H1 (cell line): ENCODE measurements around the gene LMNTD2. TPM values are rescaled to one million over a fixed set of nuclear protein-coding genes. Genes with fewer than 3 reads are reported as not detected.

Experiments used
- CTCF ChIA-PET: fragments of 300-600 bp; sonication (Branson Sonifier 250); formaldehyde crosslinking; loops from one replicate; lab custom pipeline; 2021; ENCODE audit not compliant: partially characterized antibody; lab: Charles Lee
- POLR2A ChIA-PET: fragments of 300-600 bp; sonication (Branson Sonifier 250); formaldehyde crosslinking; loops from one replicate; lab custom pipeline; 2021; ENCODE audit warnings: inconsistent platforms; ENCODE audit not compliant: partially characterized antibody; lab: Charles Lee
- DNase-seq, 2 experiments: peaks; one replicate each; pipeline versions ENCODE4 v3.0.0 to v3.0.0-alpha.2; 2010 to 2022; ENCODE audit warnings: low spot score in 2 of 2, low read depth in 1 of 2, mixed read lengths in 1 of 2
- FAIRE-seq: peaks from 2 replicates; lab custom pipeline; 2011; peaks lifted over from hg19 to GRCh38; lab: Jason Lieb, UNC
- H2AFZ ChIP-seq: 2 replicates; pipeline ENCODE4 v1.8.1; 2012; ENCODE audit warnings: low read length, inconsistent platforms
- H2AK5ac ChIP-seq: 2 replicates; pipeline ENCODE4 v1.6.1; 2013; ENCODE audit warnings: low read depth, low read length
- H2BK120ac ChIP-seq: replicated peaks from 2 replicates; pipeline ENCODE3; 2013; ENCODE audit warnings: low read depth, low read length, inconsistent platforms
- H2BK12ac ChIP-seq: 2 replicates; pipeline ENCODE4 v1.6.1; 2013; ENCODE audit warnings: low read depth, low read length
- H2BK15ac ChIP-seq: 2 replicates; pipeline ENCODE4 v1.6.1; 2013; ENCODE audit warnings: low read length
- H2BK20ac ChIP-seq: 2 replicates; pipeline ENCODE4 v1.6.1; 2013; ENCODE audit warnings: low read length
- H2BK5ac ChIP-seq: 2 replicates; pipeline ENCODE4 v1.6.1; 2013; ENCODE audit warnings: low read depth, low read length
- H3K14ac ChIP-seq: 2 replicates; pipeline ENCODE4 v1.6.1; 2013; ENCODE audit warnings: inconsistent platforms; ENCODE audit not compliant: insufficient read length
- H3K18ac ChIP-seq: 2 replicates; pipeline ENCODE4 v1.6.1; 2013; ENCODE audit warnings: low read length; ENCODE audit errors: extremely low read depth
- H3K23ac ChIP-seq: 2 replicates; pipeline ENCODE4 v1.6.1; 2013; ENCODE audit warnings: inconsistent platforms; ENCODE audit not compliant: insufficient read length
- H3K23me2 ChIP-seq: 2 replicates; pipeline ENCODE4 v1.6.1; 2013; ENCODE audit warnings: low read depth, low read length
- H3K27ac ChIP-seq: 2 replicates; pipeline ENCODE4 v1.6.1; 2011; ENCODE audit warnings: low read depth, low read length, inconsistent platforms
- H3K27me3 ChIP-seq, 4 experiments: replicated peaks in 1 of 4; 1 replicate in 1 of 4; 2 replicates in 3 of 4; pipeline versions ENCODE4 v1.6.1 to v1.8.1; 2011 to 2013; ENCODE audit warnings: low read length in 3 of 4, mild to moderate bottlenecking in 3 of 4, inconsistent platforms in 2 of 4, mixed read lengths in 2 of 4, moderate library complexity in 1 of 4; ENCODE audit not compliant: control insufficient read depth in 3 of 4, insufficient read depth in 3 of 4; ENCODE audit errors: extremely low read depth in 1 of 4
- H3K36me3 ChIP-seq, 4 experiments: 2 replicates each; pipeline versions ENCODE4 v1.6.1 to v1.8.1; 2011 to 2013; ENCODE audit warnings: mild to moderate bottlenecking in 4 of 4, low read length in 3 of 4, moderate library complexity in 2 of 4, control low read depth in 1 of 4, inconsistent platforms in 1 of 4; ENCODE audit not compliant: insufficient read depth in 4 of 4, control insufficient read depth in 2 of 4
- H3K4ac ChIP-seq: replicated peaks from 2 replicates; pipeline ENCODE3; 2013; ENCODE audit warnings: low read length, low read depth, mixed read lengths, inconsistent platforms; ENCODE audit not compliant: insufficient read length
- H3K4me1 ChIP-seq, 4 experiments: replicated peaks in 1 of 4; 1 replicate in 1 of 4; 2 replicates in 3 of 4; pipeline versions ENCODE4 v1.6.1 to v1.8.1; 2011 to 2013; ENCODE audit warnings: low read length in 3 of 4, inconsistent platforms in 2 of 4, mixed read lengths in 1 of 4; ENCODE audit not compliant: insufficient read depth in 4 of 4, control insufficient read depth in 3 of 4
- H3K4me2 ChIP-seq, 2 experiments: 2 replicates each; pipeline versions ENCODE4 v1.6.1 to v1.8.1; 2011 to 2013; ENCODE audit warnings: low read depth in 2 of 2, low read length in 2 of 2, control low read depth in 1 of 2, inconsistent platforms in 1 of 2, mild to moderate bottlenecking in 1 of 2; ENCODE audit not compliant: insufficient read depth in 1 of 2
- H3K4me3 ChIP-seq, 4 experiments: fragments of 200-600, 300-600 bp in 1 of 4; sonication (generic), shearing (Covaris generic), sonication (Bioruptor Twin) in 1 of 4; 2 replicates each; pipeline versions ENCODE4 v1.5.1 to v1.8.1; 2011 to 2016; ENCODE audit warnings: low read length in 4 of 4, low read depth in 3 of 4, control low read depth in 2 of 4, inconsistent platforms in 2 of 4, mild to moderate bottlenecking in 2 of 4, mixed read lengths in 1 of 4, moderate library complexity in 1 of 4; ENCODE audit not compliant: insufficient read depth in 2 of 4; ENCODE audit errors: extremely low read depth in 1 of 4
- H3K56ac ChIP-seq: replicated peaks from 2 replicates; pipeline ENCODE3; 2013; ENCODE audit warnings: low read depth, mild to moderate bottlenecking, mixed read lengths, low read length, inconsistent platforms; ENCODE audit not compliant: insufficient read length
- H3K79me1 ChIP-seq: 2 replicates; pipeline ENCODE4 v1.6.1; 2013; ENCODE audit warnings: low read depth, low read length, control low read depth
- H3K79me2 ChIP-seq, 2 experiments: 2 replicates each; pipeline versions ENCODE4 v1.6.1 to v1.8.1; 2012 to 2013; ENCODE audit warnings: low read length in 2 of 2, mild to moderate bottlenecking in 2 of 2, inconsistent platforms in 1 of 2; ENCODE audit not compliant: insufficient read depth in 2 of 2, control insufficient read depth in 1 of 2
- H3K9ac ChIP-seq, 4 experiments: replicated peaks in 1 of 4; 1 replicate in 1 of 4; 2 replicates in 3 of 4; pipeline versions ENCODE4 v1.6.1 to v1.8.1; 2011 to 2013; ENCODE audit warnings: low read depth in 3 of 4, low read length in 3 of 4, control low read depth in 2 of 4, mild to moderate bottlenecking in 2 of 4, moderate library complexity in 2 of 4, inconsistent platforms in 1 of 4; ENCODE audit errors: extremely low read depth in 1 of 4
- H3K9me3 ChIP-seq, 2 experiments: 2 replicates each; pipeline versions ENCODE4 v1.6.1 to v1.8.1; 2012 to 2013; ENCODE audit warnings: mild to moderate bottlenecking in 2 of 2, moderate library complexity in 2 of 2, control low read depth in 1 of 2, inconsistent platforms in 1 of 2, low read depth in 1 of 2, low read length in 1 of 2, mixed read lengths in 1 of 2; ENCODE audit not compliant: insufficient read depth in 2 of 2
- H4K20me1 ChIP-seq, 2 experiments: replicated peaks in 1 of 2; 2 replicates each; pipeline versions ENCODE3 to v1.8.1; 2011 to 2013; ENCODE audit warnings: inconsistent platforms in 2 of 2, low read length in 2 of 2, mild to moderate bottlenecking in 1 of 2; ENCODE audit not compliant: insufficient read depth in 2 of 2, control insufficient read depth in 1 of 2
- H4K5ac ChIP-seq: 2 replicates; pipeline ENCODE4 v1.6.1; 2013; ENCODE audit warnings: low read length, low read depth, mixed read lengths, inconsistent platforms; ENCODE audit not compliant: insufficient read length
- H4K8ac ChIP-seq: 2 replicates; pipeline ENCODE4 v1.8.0; 2013; ENCODE audit warnings: mild to moderate bottlenecking, moderate library complexity, low read length, inconsistent platforms; ENCODE audit not compliant: insufficient read depth; ENCODE audit errors: extremely low read depth
- H4K91ac ChIP-seq: replicated peaks from 2 replicates; pipeline ENCODE3; 2013; ENCODE audit warnings: low read length, mixed read lengths, inconsistent platforms; ENCODE audit not compliant: insufficient read length
- SIRT6 ChIP-seq: IDR thresholded peaks from one replicate; pipeline ENCODE4 v1.7.1; 2012; ENCODE audit warnings: low read length, inconsistent platforms
- WGBS, 2 experiments: shearing (Covaris generic) in 1 of 2; methylation state at CpG; one replicate each; pipeline versions ENCODE4 v1.1.6 to v1.1.7; 2013 to 2015; ENCODE audit warnings: low lambda C conversion rate in 2 of 2, mixed read lengths in 2 of 2, inconsistent platforms in 1 of 2, low coverage in 1 of 2, missing lambda C conversion rate in 1 of 2; ENCODE audit not compliant: insufficient replicate concordance in 2 of 2, insufficient coverage in 1 of 2, insufficient read length in 1 of 2; ENCODE audit errors: extremely low coverage in 1 of 2, missing lambda C conversion rate in 1 of 2; 5-methylcytosine and 5-hydroxymethylcytosine counted together
- polyA plus RNA-seq, 7 experiments: library from polyadenylated mRNA; depleted of rRNA in 3 of 7; stranded (reverse) in 5 of 7; unstranded in 2 of 7; fragments of >200 nt in 5 of 7; fragments of 200-250 nt in 2 of 7; gene quantifications; 1 replicate in 5 of 7; 2 replicates in 1 of 7; 4 replicates in 1 of 7; pipeline versions ENCODE4 v1.2.1 to v1.2.3, GENCODE V29; 2011 to 2013; ENCODE audit warnings: missing spikeins in 2 of 7, mixed read lengths in 2 of 7
- total RNA-seq: library from RNA; stranded (reverse); fragmentation: NEBNext Ultra II Directional; extraction: Animal tissue kit (Norgen Biotek cat#: 25700); gene quantifications from 2 replicates; pipeline ENCODE4 v1.2.1, GENCODE V29; 2021

The LMNTD2 gene
- total and polyA plus RNA-seq, 2 of the 8 experiments (the other 6 are each of a cell fraction or from before 2014, with no cell fraction given) = 1.6 to 3.1 TPM

DNA sequence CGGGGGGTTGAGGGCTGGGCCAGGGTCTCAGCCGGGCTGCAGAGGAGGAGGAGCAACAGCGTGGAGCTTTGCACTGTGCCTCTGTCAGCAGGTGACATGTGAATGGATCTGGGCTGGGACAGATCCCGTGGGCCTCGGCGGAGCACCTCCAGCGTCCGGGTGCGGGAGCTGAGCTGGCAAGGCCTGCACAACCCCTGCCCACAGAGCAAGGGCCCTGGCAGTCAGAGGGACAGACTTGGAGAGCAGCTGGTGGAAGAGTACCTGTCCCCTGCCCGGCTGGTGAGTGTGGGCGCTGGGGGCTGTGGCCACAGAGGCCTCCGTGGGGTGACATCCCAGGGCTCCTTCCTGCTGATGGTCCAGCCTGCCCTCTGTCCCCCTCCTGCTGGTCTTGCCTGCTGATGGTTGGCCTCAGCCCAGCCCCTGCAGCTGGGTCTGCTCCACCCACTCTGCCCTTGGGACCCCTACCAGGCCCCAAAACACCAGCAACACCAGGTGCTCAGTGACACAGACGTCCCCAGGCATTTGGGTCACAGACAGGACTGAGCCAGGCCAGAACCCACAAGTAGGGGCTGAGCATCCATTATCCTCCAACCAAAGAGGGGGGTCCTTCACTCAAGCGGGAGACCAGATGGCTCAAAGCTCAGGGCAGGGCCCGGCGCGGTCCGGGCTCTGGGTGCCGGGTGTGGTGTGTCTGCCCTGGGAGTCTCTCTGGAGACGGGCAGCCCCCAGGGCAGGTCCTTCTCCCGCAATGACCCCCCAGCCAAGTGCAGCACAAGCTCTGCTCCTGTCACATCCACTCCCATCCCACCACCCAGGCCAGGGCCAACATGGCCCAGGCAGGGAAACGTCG, 19.7 kb downstream of the LMNTD2 start:
- H2BK5ac ChIP-seq = no peak overlapping the region
- no peak overlapping the region for H2BK20ac ChIP-seq
- H3K4me2 ChIP-seq = no peak overlapping the region
- no peaks in the 10 kb centered on the region for H3K36me3 ChIP-seq
- no peak overlapping the region for H3K27ac ChIP-seq
- no peak overlapping the region for H2AFZ ChIP-seq
- peaks cover 0 to 13% (median 8%) of the 10 kb centered on the region in 4 experiments; a peak in 5 of 7 replicates for H3K4me1 ChIP-seq
- CTCF ChIA-PET = interaction anchor here (0.6 to 2.0 kb wide), 4 partner anchors 10 to 179 kb away, joined by 3 to 4 read pairs (median 4); no protein-coding TSS in a partner anchor
- H3K9ac ChIP-seq = no peak overlapping the region
- H4K8ac ChIP-seq = peak overlapping the region; percentile 68; the same call in 1 of the 2 replicates
- no peaks in the 10 kb centered on the region for H3K9me3 ChIP-seq
- no peak overlapping the region for H3K23ac ChIP-seq
- peaks cover 0 to 16% (median 6%) of the 10 kb centered on the region in 4 experiments; a peak in 5 of 7 replicates for H3K27me3 ChIP-seq
- H2BK12ac ChIP-seq = no peak overlapping the region
- no peaks in the 10 kb centered on the region for H4K20me1 ChIP-seq
- H3K23me2 ChIP-seq = peaks cover 15% of the 10 kb centered on the region; the same call in 1 of the 2 replicates
- 88% methylated on average over 18 of the region's 23 CpGs; no CpG with 5 or more reads in 1 of the 2 experiments for WGBS, 2 experiments
- H3K14ac ChIP-seq = no peak overlapping the region
- FAIRE-seq = no peak
- H4K91ac ChIP-seq = no peak overlapping the region
- no peaks in the 10 kb centered on the region for H3K79me1 ChIP-seq
- POLR2A ChIA-PET = interaction anchor here (0.6 to 1.3 kb wide), 6 partner anchors 11 to 245 kb away, joined by 3 to 5 read pairs (median 4); partner anchors contain the start of genes IRF7 and PHRF1
- no peak overlapping the region for H3K56ac ChIP-seq
- no peak overlapping the region for H4K5ac ChIP-seq
- no peak overlapping the region for H3K4ac ChIP-seq
- DNase-seq = no peak
- no peak overlapping the region for H3K18ac ChIP-seq
- H2BK120ac ChIP-seq = no peak overlapping the region
- no peak overlapping the region for H2AK5ac ChIP-seq
- no peak overlapping the region for H3K4me3 ChIP-seq
- no peak overlapping the region for H2BK15ac ChIP-seq
- H3K79me2 ChIP-seq = no peaks in the 10 kb centered on the region
- no peak for TF ChIP-seq SIRT6
